H1 (cell line): ENCODE data around the gene COL21A1. TPM values are rescaled to one million over a fixed set of nuclear protein-coding genes. Genes with fewer than 3 reads are reported as not detected.

Experiments used
- CTCF ChIA-PET: fragments of 300-600 bp; sonication (Branson Sonifier 250); formaldehyde crosslinking; loops from one replicate; lab custom pipeline; 2021; ENCODE audit not compliant: partially characterized antibody; lab: Charles Lee
- POLR2A ChIA-PET: fragments of 300-600 bp; sonication (Branson Sonifier 250); formaldehyde crosslinking; loops from one replicate; lab custom pipeline; 2021; ENCODE audit warnings: inconsistent platforms; ENCODE audit not compliant: partially characterized antibody; lab: Charles Lee
- DNase-seq, 2 experiments: peaks; one replicate each; pipeline versions ENCODE4 v3.0.0 to v3.0.0-alpha.2; 2010 to 2022; ENCODE audit warnings: low spot score in 2 of 2, low read depth in 1 of 2, mixed read lengths in 1 of 2
- FAIRE-seq: peaks from 2 replicates; lab custom pipeline; 2011; peaks lifted over from hg19 to GRCh38; lab: Jason Lieb, UNC
- H2AFZ ChIP-seq: 2 replicates; pipeline ENCODE4 v1.8.1; 2012; ENCODE audit warnings: low read length, inconsistent platforms
- H2AK5ac ChIP-seq: 2 replicates; pipeline ENCODE4 v1.6.1; 2013; ENCODE audit warnings: low read depth, low read length
- H2BK120ac ChIP-seq: replicated peaks from 2 replicates; pipeline ENCODE3; 2013; ENCODE audit warnings: low read depth, low read length, inconsistent platforms
- H2BK12ac ChIP-seq: 2 replicates; pipeline ENCODE4 v1.6.1; 2013; ENCODE audit warnings: low read depth, low read length
- H2BK15ac ChIP-seq: 2 replicates; pipeline ENCODE4 v1.6.1; 2013; ENCODE audit warnings: low read length
- H2BK20ac ChIP-seq: 2 replicates; pipeline ENCODE4 v1.6.1; 2013; ENCODE audit warnings: low read length
- H2BK5ac ChIP-seq: 2 replicates; pipeline ENCODE4 v1.6.1; 2013; ENCODE audit warnings: low read depth, low read length
- H3K14ac ChIP-seq: 2 replicates; pipeline ENCODE4 v1.6.1; 2013; ENCODE audit warnings: inconsistent platforms; ENCODE audit not compliant: insufficient read length
- H3K18ac ChIP-seq: 2 replicates; pipeline ENCODE4 v1.6.1; 2013; ENCODE audit warnings: low read length; ENCODE audit errors: extremely low read depth
- H3K23ac ChIP-seq: 2 replicates; pipeline ENCODE4 v1.6.1; 2013; ENCODE audit warnings: inconsistent platforms; ENCODE audit not compliant: insufficient read length
- H3K23me2 ChIP-seq: 2 replicates; pipeline ENCODE4 v1.6.1; 2013; ENCODE audit warnings: low read depth, low read length
- H3K27ac ChIP-seq: 2 replicates; pipeline ENCODE4 v1.6.1; 2011; ENCODE audit warnings: low read depth, low read length, inconsistent platforms
- H3K27me3 ChIP-seq, 4 experiments: replicated peaks in 1 of 4; 1 replicate in 1 of 4; 2 replicates in 3 of 4; pipeline versions ENCODE4 v1.6.1 to v1.8.1; 2011 to 2013; ENCODE audit warnings: low read length in 3 of 4, mild to moderate bottlenecking in 3 of 4, inconsistent platforms in 2 of 4, mixed read lengths in 2 of 4, moderate library complexity in 1 of 4; ENCODE audit not compliant: control insufficient read depth in 3 of 4, insufficient read depth in 3 of 4; ENCODE audit errors: extremely low read depth in 1 of 4
- H3K36me3 ChIP-seq, 4 experiments: 2 replicates each; pipeline versions ENCODE4 v1.6.1 to v1.8.1; 2011 to 2013; ENCODE audit warnings: mild to moderate bottlenecking in 4 of 4, low read length in 3 of 4, moderate library complexity in 2 of 4, control low read depth in 1 of 4, inconsistent platforms in 1 of 4; ENCODE audit not compliant: insufficient read depth in 4 of 4, control insufficient read depth in 2 of 4
- H3K4ac ChIP-seq: replicated peaks from 2 replicates; pipeline ENCODE3; 2013; ENCODE audit warnings: low read length, low read depth, mixed read lengths, inconsistent platforms; ENCODE audit not compliant: insufficient read length
- H3K4me1 ChIP-seq, 4 experiments: replicated peaks in 1 of 4; 1 replicate in 1 of 4; 2 replicates in 3 of 4; pipeline versions ENCODE4 v1.6.1 to v1.8.1; 2011 to 2013; ENCODE audit warnings: low read length in 3 of 4, inconsistent platforms in 2 of 4, mixed read lengths in 1 of 4; ENCODE audit not compliant: insufficient read depth in 4 of 4, control insufficient read depth in 3 of 4
- H3K4me2 ChIP-seq, 2 experiments: 2 replicates each; pipeline versions ENCODE4 v1.6.1 to v1.8.1; 2011 to 2013; ENCODE audit warnings: low read depth in 2 of 2, low read length in 2 of 2, control low read depth in 1 of 2, inconsistent platforms in 1 of 2, mild to moderate bottlenecking in 1 of 2; ENCODE audit not compliant: insufficient read depth in 1 of 2
- H3K4me3 ChIP-seq, 4 experiments: fragments of 200-600, 300-600 bp in 1 of 4; sonication (generic), shearing (Covaris generic), sonication (Bioruptor Twin) in 1 of 4; 2 replicates each; pipeline versions ENCODE4 v1.5.1 to v1.8.1; 2011 to 2016; ENCODE audit warnings: low read length in 4 of 4, low read depth in 3 of 4, control low read depth in 2 of 4, inconsistent platforms in 2 of 4, mild to moderate bottlenecking in 2 of 4, mixed read lengths in 1 of 4, moderate library complexity in 1 of 4; ENCODE audit not compliant: insufficient read depth in 2 of 4; ENCODE audit errors: extremely low read depth in 1 of 4
- H3K56ac ChIP-seq: replicated peaks from 2 replicates; pipeline ENCODE3; 2013; ENCODE audit warnings: low read depth, mild to moderate bottlenecking, mixed read lengths, low read length, inconsistent platforms; ENCODE audit not compliant: insufficient read length
- H3K79me1 ChIP-seq: 2 replicates; pipeline ENCODE4 v1.6.1; 2013; ENCODE audit warnings: low read depth, low read length, control low read depth
- H3K79me2 ChIP-seq, 2 experiments: 2 replicates each; pipeline versions ENCODE4 v1.6.1 to v1.8.1; 2012 to 2013; ENCODE audit warnings: low read length in 2 of 2, mild to moderate bottlenecking in 2 of 2, inconsistent platforms in 1 of 2; ENCODE audit not compliant: insufficient read depth in 2 of 2, control insufficient read depth in 1 of 2
- H3K9ac ChIP-seq, 4 experiments: replicated peaks in 1 of 4; 1 replicate in 1 of 4; 2 replicates in 3 of 4; pipeline versions ENCODE4 v1.6.1 to v1.8.1; 2011 to 2013; ENCODE audit warnings: low read depth in 3 of 4, low read length in 3 of 4, control low read depth in 2 of 4, mild to moderate bottlenecking in 2 of 4, moderate library complexity in 2 of 4, inconsistent platforms in 1 of 4; ENCODE audit errors: extremely low read depth in 1 of 4
- H3K9me3 ChIP-seq, 2 experiments: 2 replicates each; pipeline versions ENCODE4 v1.6.1 to v1.8.1; 2012 to 2013; ENCODE audit warnings: mild to moderate bottlenecking in 2 of 2, moderate library complexity in 2 of 2, control low read depth in 1 of 2, inconsistent platforms in 1 of 2, low read depth in 1 of 2, low read length in 1 of 2, mixed read lengths in 1 of 2; ENCODE audit not compliant: insufficient read depth in 2 of 2
- H4K20me1 ChIP-seq, 2 experiments: replicated peaks in 1 of 2; 2 replicates each; pipeline versions ENCODE3 to v1.8.1; 2011 to 2013; ENCODE audit warnings: inconsistent platforms in 2 of 2, low read length in 2 of 2, mild to moderate bottlenecking in 1 of 2; ENCODE audit not compliant: insufficient read depth in 2 of 2, control insufficient read depth in 1 of 2
- H4K5ac ChIP-seq: 2 replicates; pipeline ENCODE4 v1.6.1; 2013; ENCODE audit warnings: low read length, low read depth, mixed read lengths, inconsistent platforms; ENCODE audit not compliant: insufficient read length
- H4K8ac ChIP-seq: 2 replicates; pipeline ENCODE4 v1.8.0; 2013; ENCODE audit warnings: mild to moderate bottlenecking, moderate library complexity, low read length, inconsistent platforms; ENCODE audit not compliant: insufficient read depth; ENCODE audit errors: extremely low read depth
- H4K91ac ChIP-seq: replicated peaks from 2 replicates; pipeline ENCODE3; 2013; ENCODE audit warnings: low read length, mixed read lengths, inconsistent platforms; ENCODE audit not compliant: insufficient read length
- EGR1 ChIP-seq: IDR thresholded peaks from 2 replicates; pipeline ENCODE4 v1.6.1; 2011; ENCODE audit warnings: low read depth, low read length, borderline replicate concordance
- HDAC6 ChIP-seq: IDR thresholded peaks from one replicate; pipeline ENCODE4 v1.7.1; 2012; ENCODE audit warnings: low read depth, mild to moderate bottlenecking, inconsistent platforms, low read length, moderate library complexity
- RBBP5 ChIP-seq: IDR thresholded peaks from 2 replicates; pipeline ENCODE4 v1.7.1; 2012; ENCODE audit warnings: low read depth, mild to moderate bottlenecking, inconsistent platforms, low read length, moderate library complexity, borderline replicate concordance
- SAP30 ChIP-seq: fragments of 300-600 bp; sonication (generic); IDR thresholded peaks from 2 replicates; pipeline ENCODE4 v1.7.1; 2012; ENCODE audit warnings: low read length, moderate library complexity, mild to moderate bottlenecking, inconsistent platforms; ENCODE audit not compliant: insufficient read depth, insufficient replicate concordance
- polyA plus RNA-seq, 7 experiments: library from polyadenylated mRNA; depleted of rRNA in 3 of 7; stranded (reverse) in 5 of 7; unstranded in 2 of 7; fragments of >200 nt in 5 of 7; fragments of 200-250 nt in 2 of 7; gene quantifications; 1 replicate in 5 of 7; 2 replicates in 1 of 7; 4 replicates in 1 of 7; pipeline versions ENCODE4 v1.2.1 to v1.2.3, GENCODE V29; 2011 to 2013; ENCODE audit warnings: missing spikeins in 2 of 7, mixed read lengths in 2 of 7
- total RNA-seq: library from RNA; stranded (reverse); fragmentation: NEBNext Ultra II Directional; extraction: Animal tissue kit (Norgen Biotek cat#: 25700); gene quantifications from 2 replicates; pipeline ENCODE4 v1.2.1, GENCODE V29; 2021

Gene COL21A1
- total and polyA plus RNA-seq, 2 of the 8 experiments (the other 6 are each of a cell fraction or from before 2014, with no cell fraction given) = 1.6 to 3.4 TPM

- Histone ChIP-seq H4K20me1 (no peaks in the 10 kb centered on the region), H3K4me2 (no peak overlapping the region), H3K27me3 (no peaks in the 10 kb centered on the region), H3K18ac (no peak overlapping the region), H3K23ac (no peak overlapping the region), H3K36me3 (no peaks in the 10 kb centered on the region), H4K91ac (no peak overlapping the region), H2BK20ac (no peak overlapping the region), H4K8ac (no peak overlapping the region), H2BK5ac (no peak overlapping the region), H3K9ac (no peak overlapping the region), H2AFZ (no peak overlapping the region), H3K4me1 (no peaks in the 10 kb centered on the region), H2AK5ac (no peak overlapping the region), H3K79me2 (no peaks in the 10 kb centered on the region), H3K23me2 (no peaks in the 10 kb centered on the region; the same call in 1 of the 2 replicates), H3K27ac (no peak overlapping the region), H2BK120ac (no peak overlapping the region), H3K4me3 (no peak overlapping the region), H2BK15ac (no peak overlapping the region), H4K5ac (no peak overlapping the region), H2BK12ac (no peak overlapping the region), H3K56ac (no peak overlapping the region), H3K14ac (no peak overlapping the region), H3K4ac (no peak overlapping the region), H3K9me3 (no peaks in the 10 kb centered on the region), H3K79me1 (no peaks in the 10 kb centered on the region)
- no peak for FAIRE-seq
- ChIA-PET POLR2A (no interaction called here), CTCF (no interaction called here)
- DNase-seq = no peak
- TF ChIP-seq HDAC6 (no peak), RBBP5 (no peak), EGR1 (no peak), SAP30 (no peak)
These were observed 196.2 kb downstream of the COL21A1 start for GRCh38 chr6:56051202-56051598.
